Mesenchymal stem cell (in vitro differentiated cells and primary cell): ENCODE data around the gene SLC35F3.

Experiments
- DNase-seq: peaks from one replicate; pipeline ENCODE4 v3.0.0-alpha.2; 2013
- H2AFZ ChIP-seq: one replicate; pipeline ENCODE4 v1.6.1; 2013; ENCODE audit warnings: low read depth, mild to moderate bottlenecking, control low read depth, inconsistent platforms, low read length, moderate library complexity
- H2AK5ac ChIP-seq: 2 replicates; pipeline ENCODE4 v1.6.1; 2013; ENCODE audit warnings: low read length, moderate library complexity, mild to moderate bottlenecking, inconsistent platforms; ENCODE audit not compliant: severe bottlenecking
- H2BK120ac ChIP-seq: one replicate; pipeline ENCODE4 v1.6.1; 2013; ENCODE audit warnings: low read depth, mild to moderate bottlenecking, inconsistent platforms, low read length, moderate library complexity
- H2BK12ac ChIP-seq, 2 experiments: one replicate each; pipeline ENCODE4 v1.6.1; 2013; ENCODE audit warnings: inconsistent platforms in 2 of 2, low read length in 2 of 2, mild to moderate bottlenecking in 2 of 2, moderate library complexity in 2 of 2, control low read depth in 1 of 2
- H2BK15ac ChIP-seq: one replicate; pipeline ENCODE4 v1.6.1; 2013; ENCODE audit warnings: mild to moderate bottlenecking, low read depth, inconsistent platforms; ENCODE audit not compliant: poor library complexity, severe bottlenecking
- H2BK5ac ChIP-seq: 2 replicates; pipeline ENCODE4 v1.6.1; 2013; ENCODE audit warnings: low read depth, mild to moderate bottlenecking, low read length, control low read depth, inconsistent platforms; ENCODE audit not compliant: poor library complexity, severe bottlenecking
- H3K14ac ChIP-seq, 2 experiments: one replicate each; pipeline ENCODE4 v1.6.1; 2013; ENCODE audit warnings: inconsistent platforms in 2 of 2, low read length in 2 of 2, control low read depth in 1 of 2, mild to moderate bottlenecking in 1 of 2, moderate library complexity in 1 of 2
- H3K18ac ChIP-seq, 2 experiments: one replicate each; pipeline ENCODE4 v1.6.1; 2013; ENCODE audit warnings: inconsistent platforms in 2 of 2, low read length in 2 of 2, control low read depth in 1 of 2, low read depth in 1 of 2, mild to moderate bottlenecking in 1 of 2
- H3K23ac ChIP-seq, 2 experiments: one replicate each; pipeline ENCODE4 v1.6.1; 2013; ENCODE audit warnings: inconsistent platforms in 2 of 2, low read length in 2 of 2, mild to moderate bottlenecking in 2 of 2, moderate library complexity in 2 of 2, control low read depth in 1 of 2
- H3K27ac ChIP-seq: 2 replicates; pipeline ENCODE4 v1.5.1; 2013; ENCODE audit warnings: mild to moderate bottlenecking, moderate library complexity, low read length, control low read depth, inconsistent platforms; ENCODE audit not compliant: poor library complexity, severe bottlenecking
- H3K27me3 ChIP-seq, 2 experiments: 2 replicates each; pipeline versions ENCODE4 v1.6.1 to v1.7.0; 2013; ENCODE audit warnings: low read length in 2 of 2, mild to moderate bottlenecking in 2 of 2, moderate library complexity in 2 of 2, control low read depth in 1 of 2, inconsistent platforms in 1 of 2; ENCODE audit not compliant: control insufficient read depth in 1 of 2, insufficient read depth in 1 of 2
- H3K36me3 ChIP-seq, 2 experiments: 2 replicates each; pipeline versions ENCODE4 v1.6.1 to v1.7.0; 2013; ENCODE audit warnings: low read length in 2 of 2, control low read depth in 1 of 2, inconsistent platforms in 1 of 2, low read depth in 1 of 2, mild to moderate bottlenecking in 1 of 2; ENCODE audit not compliant: insufficient read depth in 2 of 2, control insufficient read depth in 1 of 2
- H3K4ac ChIP-seq, 2 experiments: one replicate each; pipeline ENCODE4 v1.6.1; 2013; ENCODE audit warnings: inconsistent platforms in 2 of 2, low read length in 2 of 2, mild to moderate bottlenecking in 2 of 2, moderate library complexity in 2 of 2, control low read depth in 1 of 2, low read depth in 1 of 2
- H3K4me1 ChIP-seq: 2 replicates; pipeline ENCODE4 v1.6.1; 2013; ENCODE audit warnings: low read depth, low read length, control low read depth; ENCODE audit not compliant: control insufficient read depth, insufficient read depth
- H3K4me2 ChIP-seq: 2 replicates; pipeline ENCODE4 v1.6.1; 2013; ENCODE audit warnings: low read length, mild to moderate bottlenecking, inconsistent platforms; ENCODE audit not compliant: poor library complexity, severe bottlenecking
- H3K4me3 ChIP-seq, 2 experiments: 2 replicates each; pipeline versions ENCODE4 v1.5.1 to v1.7.0; 2013; ENCODE audit warnings: low read length in 2 of 2, mild to moderate bottlenecking in 2 of 2, control low read depth in 1 of 2, low read depth in 1 of 2; ENCODE audit not compliant: insufficient read depth in 1 of 2
- H3K79me1 ChIP-seq: replicated peaks from 2 replicates; pipeline ENCODE4 v1.6.1; 2013; ENCODE audit warnings: mild to moderate bottlenecking, control low read depth, low read length, inconsistent platforms; ENCODE audit not compliant: poor library complexity, severe bottlenecking
- H3K9ac ChIP-seq: 2 replicates; pipeline ENCODE4 v1.7.0; 2013; ENCODE audit warnings: mild to moderate bottlenecking, low read length, moderate library complexity
- H3K9me3 ChIP-seq: 2 replicates; pipeline ENCODE4 v1.7.0; 2013; ENCODE audit warnings: mild to moderate bottlenecking, low read length; ENCODE audit not compliant: control insufficient read depth
- H4K8ac ChIP-seq: one replicate; pipeline ENCODE4 v1.6.1; 2013; ENCODE audit warnings: inconsistent platforms, mild to moderate bottlenecking, low read length, moderate library complexity
- H4K91ac ChIP-seq: one replicate; pipeline ENCODE4 v1.6.1; 2013; ENCODE audit warnings: mild to moderate bottlenecking, low read length, inconsistent platforms
- WGBS: methylation state at CpG from one replicate; pipeline ENCODE4 v1.1.7; 2013; ENCODE audit warnings: mixed read lengths; 5-methylcytosine and 5-hydroxymethylcytosine counted together

SLC35F3 gene

DNA sequence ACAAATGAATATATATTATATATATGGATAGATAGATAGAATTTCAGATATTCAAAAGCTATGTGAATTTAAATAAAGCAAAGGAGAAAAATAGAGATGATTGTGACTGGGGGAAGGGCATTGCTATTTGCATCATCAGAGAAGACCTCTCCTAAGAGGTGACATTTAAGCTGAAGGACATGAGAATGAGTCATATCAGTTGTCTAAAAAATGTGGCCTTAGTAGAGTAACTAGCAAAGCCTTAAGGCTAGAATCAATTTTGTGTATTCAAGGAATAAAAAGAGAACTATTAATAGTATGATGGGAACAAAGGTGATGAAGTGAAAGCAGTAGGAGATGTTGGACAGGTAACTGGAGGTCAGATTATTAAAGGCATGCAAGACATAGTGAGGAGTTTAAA, 34.8 kb upstream of the SLC35F3 start:
- Histone ChIP-seq H3K4me3 (no peak overlapping the region), H3K79me1 (no peaks in the 10 kb centered on the region), H3K9me3 (peaks cover 35% of the 10 kb centered on the region), H2BK120ac (no peak overlapping the region), H2AFZ (no peak overlapping the region), H3K9ac (no peak overlapping the region), H3K18ac (no peak overlapping the region), H3K27ac (no peak overlapping the region), H2BK15ac (no peak overlapping the region), H3K4me1 (no peaks in the 10 kb centered on the region), H3K4ac (no peak overlapping the region), H4K8ac (no peak overlapping the region), H3K14ac (no peak overlapping the region), H3K4me2 (no peak overlapping the region), H3K23ac (no peak overlapping the region), H2BK12ac (no peak overlapping the region), H2BK5ac (no peak overlapping the region), H3K27me3 (no peaks in the 10 kb centered on the region), H2AK5ac (no peak overlapping the region), H3K36me3 (no peaks in the 10 kb centered on the region), H4K91ac (no peak overlapping the region)
- no peak for DNase-seq

DNA sequence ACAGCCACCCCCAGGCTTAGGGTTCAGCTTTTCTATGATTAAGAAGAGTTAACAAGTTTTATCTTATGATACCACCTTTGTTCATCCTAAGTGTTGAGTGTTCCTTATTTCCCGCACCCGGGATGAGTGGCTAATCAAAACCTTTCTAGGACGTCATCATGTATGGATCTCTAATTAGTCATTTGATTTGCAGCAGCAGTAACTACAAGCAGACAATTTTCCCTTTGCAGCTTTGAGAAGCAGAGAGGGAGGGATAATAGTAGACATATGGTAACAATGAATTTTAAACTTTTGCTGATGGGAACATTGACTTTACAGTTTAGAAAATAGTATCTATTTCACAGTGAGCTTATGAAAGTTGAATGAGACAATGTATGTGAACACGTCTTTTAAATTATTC, 30.8 kb upstream of the SLC35F3 start:
- Histone ChIP-seq H2BK120ac (no peak overlapping the region), H3K27ac (no peak overlapping the region), H3K9me3 (peaks cover 14% of the 10 kb centered on the region), H2BK12ac (no peak overlapping the region), H3K4me1 (no peaks in the 10 kb centered on the region), H3K18ac (no peak overlapping the region), H3K14ac (no peak overlapping the region), H3K79me1 (no peaks in the 10 kb centered on the region), H3K4me2 (no peak overlapping the region), H4K8ac (no peak overlapping the region), H3K9ac (no peak overlapping the region), H2AFZ (no peak overlapping the region), H3K36me3 (no peaks in the 10 kb centered on the region), H4K91ac (no peak overlapping the region), H3K23ac (no peak overlapping the region), H3K27me3 (no peaks in the 10 kb centered on the region), H3K4me3 (no peak overlapping the region), H2AK5ac (no peak overlapping the region), H2BK5ac (no peak overlapping the region), H3K4ac (no peak overlapping the region), H2BK15ac (no peak overlapping the region)
- no peak for DNase-seq
- 85% methylated on average over 4 of the region's 4 CpGs for WGBS

DNA sequence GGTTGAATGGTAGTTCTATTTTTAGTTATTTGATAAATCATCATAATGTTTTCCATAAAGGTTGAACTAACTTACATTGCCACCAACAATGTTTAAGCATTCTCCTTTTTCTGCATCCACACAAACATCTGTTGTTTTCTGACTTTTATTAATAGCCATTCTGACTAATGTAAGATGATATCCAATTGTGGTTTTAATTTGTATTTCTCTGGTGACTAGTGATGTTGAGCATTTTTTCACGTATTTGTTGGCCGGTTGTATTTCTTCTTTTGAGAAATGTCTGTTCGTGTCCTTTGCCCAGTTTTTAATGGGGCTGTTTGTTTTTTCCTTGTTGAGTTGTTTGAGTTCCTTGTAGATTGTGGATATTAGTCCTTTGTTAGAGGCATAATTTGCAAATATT, 24.6 kb upstream of the SLC35F3 start:
- Histone ChIP-seq H3K14ac (no peak overlapping the region), H2BK12ac (no peak overlapping the region), H2AK5ac (no peak overlapping the region), H4K91ac (no peak overlapping the region), H3K79me1 (no peaks in the 10 kb centered on the region), H3K9ac (no peak overlapping the region), H3K4me1 (no peaks in the 10 kb centered on the region), H3K36me3 (no peaks in the 10 kb centered on the region), H2BK120ac (no peak overlapping the region), H3K27me3 (no peaks in the 10 kb centered on the region), H3K23ac (no peak overlapping the region), H2AFZ (no peak overlapping the region), H2BK5ac (no peak overlapping the region), H3K4me2 (no peak overlapping the region), H3K4me3 (no peak overlapping the region), H3K9me3 (peaks cover 21% of the 10 kb centered on the region), H2BK15ac (no peak overlapping the region), H3K4ac (no peak overlapping the region), H3K18ac (no peak overlapping the region), H3K27ac (no peak overlapping the region), H4K8ac (no peak overlapping the region)
- WGBS: 76% methylated on average over 3 of the region's 3 CpGs
- no peak for DNase-seq

DNA sequence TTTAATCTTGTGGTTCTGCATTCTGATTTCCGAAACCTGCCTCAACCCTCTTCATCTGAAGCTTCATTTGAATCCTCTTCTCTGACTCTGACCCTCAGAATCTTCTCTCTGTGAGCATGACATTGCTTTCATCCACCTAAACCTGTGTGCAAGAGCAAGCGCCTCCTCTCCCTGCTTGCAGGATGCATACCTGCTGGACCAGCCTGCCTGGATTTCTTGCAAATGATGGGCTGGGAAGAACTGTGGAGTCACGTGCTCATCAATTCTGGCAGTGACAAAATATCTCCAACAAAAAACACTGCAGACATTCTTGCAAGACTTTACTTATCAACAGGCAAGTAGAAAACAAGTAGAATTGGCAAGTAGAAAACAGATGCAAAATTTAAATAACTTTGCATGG, 20.8 kb upstream of the SLC35F3 start:
- Histone ChIP-seq H3K79me1 (no peaks in the 10 kb centered on the region), H3K4ac (no peak overlapping the region), H3K4me1 (no peaks in the 10 kb centered on the region), H3K4me2 (no peak overlapping the region), H2BK120ac (no peak overlapping the region), H2BK12ac (no peak overlapping the region), H2AK5ac (no peak overlapping the region), H2BK15ac (no peak overlapping the region), H3K36me3 (no peaks in the 10 kb centered on the region), H3K9me3 (peaks cover 27% of the 10 kb centered on the region), H2BK5ac (no peak overlapping the region), H4K8ac (no peak overlapping the region), H3K4me3 (no peak overlapping the region), H3K18ac (no peak overlapping the region), H3K9ac (no peak overlapping the region), H3K27ac (no peak overlapping the region), H3K14ac (no peak overlapping the region), H4K91ac (no peak overlapping the region), H2AFZ (no peak overlapping the region), H3K23ac (no peak overlapping the region), H3K27me3 (no peaks in the 10 kb centered on the region)
- 52% methylated on average over 2 of the region's 3 CpGs for WGBS
- DNase-seq: no peak
